HepG2 (cell line): ENCODE data around the gene ZMYND10. TPM values are rescaled to one million over a fixed set of nuclear protein-coding genes. Genes with fewer than 3 reads are reported as not detected.

Experiments
- ATAC-seq: fragments of 200-7000 bp; cut with Tn5 transposase; 3 replicates; pipeline ENCODE4 v1.9.1; 2020; ENCODE audit warnings: mild to moderate bottlenecking, moderate library complexity
- BruUV-seq: library from RNA; stranded (reverse); fragments of 400-500 nt; replicated peaks from 2 replicates; lab custom pipeline; 2021; lab: Mats Ljungman, UMichigan
- CTCF ChIA-PET: fragments of 300-600 bp; formaldehyde crosslinking; extraction: SDS; loops from one replicate; lab custom pipeline; 2021; ENCODE audit warnings: low total read pairs, inconsistent platforms, low intra/inter-chr PET ratio; lab: Yijun Ruan, JAX
- POLR2A ChIA-PET: fragments of 350-600 bp; sonication (Branson Sonifier 250); formaldehyde crosslinking; loops from one replicate; lab custom pipeline; 2020; ENCODE audit warnings: antibody characterized with exemption, inconsistent platforms; lab: Yijun Ruan, JAX
- DNase-seq: peaks from one replicate; pipeline ENCODE4 v3.0.0-alpha.2; 2015; ENCODE audit warnings: low spot score
- FAIRE-seq: peaks from 3 replicates; lab custom pipeline; 2011; peaks lifted over from hg19 to GRCh38; lab: Jason Lieb, UNC
- H2AFZ ChIP-seq: one replicate; pipeline ENCODE4 v1.6.1; 2011; ENCODE audit warnings: low read length, inconsistent platforms
- H3K27ac ChIP-seq: fragments of 300-600 bp; 3 replicates; pipeline ENCODE4 v1.8.0; 2011; ENCODE audit warnings: mixed run types, mild to moderate bottlenecking, mixed read lengths, low read length, inconsistent platforms; ENCODE audit not compliant: insufficient read depth; ENCODE audit errors: extremely low read length
- H3K27me3 ChIP-seq, 2 experiments: fragments of 200-600 bp in 1 of 2; 2 replicates in 1 of 2; 3 replicates in 1 of 2; pipeline versions ENCODE4 v1.6.0 to v1.8.0; 2011; ENCODE audit warnings: low read length in 2 of 2, mild to moderate bottlenecking in 2 of 2, moderate library complexity in 2 of 2, inconsistent platforms in 1 of 2; ENCODE audit not compliant: insufficient read depth in 2 of 2, control insufficient read depth in 1 of 2
- H3K36me3 ChIP-seq, 2 experiments: fragments of 200-600 bp in 1 of 2; replicated peaks in 1 of 2; 2 replicates in 1 of 2; 3 replicates in 1 of 2; pipeline versions ENCODE4 v1.5.1 to v1.8.0; 2011; ENCODE audit warnings: low read length in 2 of 2, inconsistent platforms in 1 of 2; ENCODE audit not compliant: insufficient read depth in 2 of 2, control insufficient read depth in 1 of 2
- H3K4me1 ChIP-seq: 2 replicates; pipeline ENCODE4 v1.5.1; 2012; ENCODE audit warnings: low read length, inconsistent platforms; ENCODE audit not compliant: insufficient read depth
- H3K4me2 ChIP-seq: 2 replicates; pipeline ENCODE4 v1.6.0; 2011; ENCODE audit warnings: low read depth, low read length, inconsistent platforms
- H3K4me3 ChIP-seq, 3 experiments: fragments of 200-600 bp in 1 of 3; sonication (generic), shearing (Covaris generic) in 1 of 3; replicated peaks in 1 of 3; 2 replicates each; pipeline ENCODE4 v1.5.1; 2011 to 2016; ENCODE audit warnings: low read length in 3 of 3, inconsistent platforms in 2 of 3, low read depth in 2 of 3, mild to moderate bottlenecking in 2 of 3, control low read depth in 1 of 3, mixed read lengths in 1 of 3; ENCODE audit not compliant: insufficient read depth in 1 of 3
- H3K79me2 ChIP-seq: one replicate; pipeline ENCODE4 v1.6.1; 2011; ENCODE audit warnings: low read length, inconsistent platforms; ENCODE audit not compliant: insufficient read depth
- H3K9ac ChIP-seq: 2 replicates; pipeline ENCODE4 v1.6.0; 2011; ENCODE audit warnings: mild to moderate bottlenecking, low read depth, low read length, inconsistent platforms; ENCODE audit not compliant: insufficient read depth
- H3K9me3 ChIP-seq: 2 replicates; pipeline ENCODE4 v1.5.1; 2012; ENCODE audit warnings: mild to moderate bottlenecking, low read length
- H4K20me1 ChIP-seq: 2 replicates; pipeline ENCODE4 v1.6.0; 2011; ENCODE audit warnings: inconsistent platforms, mild to moderate bottlenecking, low read length, moderate library complexity; ENCODE audit not compliant: insufficient read depth
- ATRX ChIP-seq: sonication (generic); formaldehyde crosslinking; IDR thresholded peaks from 2 replicates; pipeline ENCODE4 v1.4.0; 2020; ENCODE audit warnings: missing genetic modification reagents, borderline replicate concordance
- DZIP1 ChIP-seq: sonication (generic); formaldehyde crosslinking; IDR thresholded peaks from 2 replicates; pipeline ENCODE4 v1.5.0; 2020; ENCODE audit warnings: mild to moderate bottlenecking, missing genetic modification reagents
- LCORL ChIP-seq, 2 experiments: fragments of 450-650 bp in 1 of 2; sonication (generic) in 1 of 2; formaldehyde crosslinking in 1 of 2; IDR thresholded peaks; 2 replicates each; pipeline versions ENCODE4 v1.5.0 to v1.6.1; 2017 to 2020; ENCODE audit warnings: antibody characterized with exemption in 1 of 2, missing genetic modification reagents in 1 of 2
- MYNN ChIP-seq: sonication (generic); formaldehyde crosslinking; IDR thresholded peaks from 2 replicates; pipeline ENCODE4 v1.4.0; 2020; ENCODE audit warnings: mild to moderate bottlenecking, low read depth, missing genetic modification reagents
- NR2F6 ChIP-seq, 2 experiments: IDR thresholded peaks; 2 replicates each; pipeline ENCODE4 v1.6.1; 2016; ENCODE audit warnings: antibody characterized with exemption in 1 of 2, mild to moderate bottlenecking in 1 of 2
- TBX2 ChIP-seq: sonication (generic); formaldehyde crosslinking; IDR thresholded peaks from 2 replicates; pipeline ENCODE4 v1.5.0; 2020; ENCODE audit warnings: missing genetic modification reagents, mild to moderate bottlenecking, borderline replicate concordance
- YEATS2 ChIP-seq: sonication (generic); formaldehyde crosslinking; IDR thresholded peaks from 2 replicates; pipeline ENCODE4 v1.4.0; 2020; ENCODE audit warnings: missing genetic modification reagents, borderline replicate concordance
- ZFP37 ChIP-seq: sonication (generic); formaldehyde crosslinking; IDR thresholded peaks from 2 replicates; pipeline ENCODE4 v1.4.0; 2020; ENCODE audit warnings: missing genetic modification reagents, borderline replicate concordance
- ZNF318 ChIP-seq: sonication (generic); formaldehyde crosslinking; IDR thresholded peaks from 2 replicates; pipeline ENCODE4 v1.4.0; 2020; ENCODE audit warnings: mild to moderate bottlenecking, missing genetic modification reagents
- ZNF780A ChIP-seq: sonication (generic); formaldehyde crosslinking; IDR thresholded peaks from 2 replicates; pipeline ENCODE4 v1.8.0; 2022; ENCODE audit warnings: mild to moderate bottlenecking, missing genetic modification reagents, moderate library complexity
- ZNF850 ChIP-seq: sonication (generic); formaldehyde crosslinking; conservative IDR thresholded peaks from 2 replicates; pipeline ENCODE4 v1.9.0; 2021; ENCODE audit warnings: mild to moderate bottlenecking, missing genetic modification reagents
- WGBS: methylation state at CpG from one replicate; pipeline ENCODE4 v1.1.6; 2017; ENCODE audit warnings: low lambda C conversion rate; 5-methylcytosine and 5-hydroxymethylcytosine counted together
- in situ Hi-C: cut with HindIII; loops from 2 replicates; pipeline ENCODE4 v1.10.0; 2017; ENCODE audit warnings: low pct_unique_long_range_greater_than_20kb; ENCODE audit not compliant: extremely low pct_ligation_motif_present
- intact Hi-C: fragments of 100-400 bp; cut with micrococcal nuclease; formaldehyde crosslinking; loops from one replicate; pipeline ENCODE4 v1.10.0; 2022; ENCODE audit not compliant: unreplicated experiment
- polyA plus RNA-seq, 8 experiments: library from polyadenylated mRNA; depleted of rRNA in 3 of 8; stranded (reverse) in 7 of 8; unstranded in 1 of 8; fragments of >200 nt; fragmentation: Illumina TruSeq in 4 of 8; extraction: Trizol in 4 of 8; gene quantifications; 2 replicates each; pipeline versions ENCODE4 v1.2.1 to v1.2.3, GENCODE V29; 2011 to 2016; ENCODE audit warnings: low read depth in 4 of 8, missing spikeins in 1 of 8, mixed read lengths in 1 of 8; ENCODE audit not compliant: insufficient read depth in 1 of 8
- total RNA-seq, 5 experiments: library from RNA; depleted of rRNA; stranded (reverse); fragments of >200 nt; fragmentation: Illumina TruSeq; extraction: Trizol; gene quantifications; 2 replicates each; pipeline ENCODE4 v1.2.3, GENCODE V29; 2016; ENCODE audit warnings: low read depth in 1 of 5

The ZMYND10 gene
- total and polyA plus RNA-seq, 2 of the 13 experiments (the other 11 are each of a cell fraction or from before 2014, with no cell fraction given), result 0.60 to 0.74 TPM

- TSS peak; percentile 70 for BruUV-seq
- in situ Hi-C loops (no loop called here), intact Hi-C loops (no loop called here)
- 0% methylated on average over 10 of the region's 64 CpGs for WGBS
- Histone ChIP-seq H3K79me2 (peaks cover 39% of the 10 kb centered on the region), H3K27ac (peak within 1 kb of the TSS; percentile 66), H3K9me3 (no peaks in the 10 kb centered on the region), H3K4me1 (peaks cover 37% of the 10 kb centered on the region), H4K20me1 (peaks cover 25% of the 10 kb centered on the region), H3K36me3 (peaks cover 6 to 20% of the 10 kb centered on the region in 2 experiments; a peak in 4 of 5 replicates), H3K9ac (peak within 1 kb of the TSS; percentile 91), H3K4me2 (peak within 1 kb of the TSS; percentile 94), H3K27me3 (peaks cover 3 to 15% of the 10 kb centered on the region in 2 experiments; a peak in 2 of 5 replicates), H3K4me3 (peak within 1 kb of the TSS; percentile 76 to 91 (median 88)), H2AFZ (peak within 1 kb of the TSS; percentile 67)
- FAIRE-seq (peak; percentile 96), ATAC-seq (peak; percentile 97), DNase-seq (peak; percentile 97)
- POLR2A ChIA-PET, result interaction anchor here (1.0 to 1.2 kb wide), 2 partner anchors 9 to 22 kb away, joined by 3 to 10 read pairs; partner anchors contain the start of genes CYB561D2 and NPRL2
- CTCF ChIA-PET, result no interaction called here
- no peak for TF ChIP-seq ZNF850 (CRISPR knock-in tag)
- TF ChIP-seq MYNN (CRISPR knock-in tag), result no peak
- TF ChIP-seq TBX2, result peak; percentile 70
- 0 out of 2 replicates have a peak, but pooled peaks have one; percentile 35 for TF ChIP-seq DZIP1
- TF ChIP-seq ZNF780A, result no peak
- 0 out of 2 replicates have a peak, but pooled peaks have one; percentile 39 for TF ChIP-seq LCORL (IDR thresholded peaks at IDR 0.05)
- TF ChIP-seq LCORL (CRISPR knock-in tag; IDR thresholded peaks at IDR 0.05), result 0 out of 2 replicates have a peak, but pooled peaks have one; percentile 40
- no peak for TF ChIP-seq ATRX (CRISPR knock-in tag)
- TF ChIP-seq ZFP37 (CRISPR knock-in tag), result no peak
- TF ChIP-seq YEATS2 (CRISPR knock-in tag), result peak; percentile 86
- 0 out of 2 replicates have a peak, but pooled peaks have one; percentile 38 for TF ChIP-seq ZNF318 (CRISPR knock-in tag)
- no peak for TF ChIP-seq NR2F6 (IDR thresholded peaks at IDR 0.05)
- no peak for TF ChIP-seq NR2F6 (CRISPR knock-in tag; IDR thresholded peaks at IDR 0.05)
Measured at GRCh38 chr3:50358911-50359759, 13.6 kb upstream of the ZMYND10 start, which contains the start of gene TMEM115. TMEM115 (minus strand) TSS chr3:50359521; CDS start chr3:50359063, 458 bp downstream.
